Hepatocyte (in vitro differentiated cells): Measurements from ENCODE around the gene KIAA2012.

ENCODE experiments used
- EZH2phosphoT487 ChIP-seq: fragments of 200-600 bp; sonication (generic); IDR thresholded peaks from one replicate; pipeline ENCODE4 v1.6.1; 2018; ENCODE audit warnings: antibody characterized with exemption, mild to moderate bottlenecking, low read depth, moderate library complexity; ENCODE audit not compliant: unreplicated experiment, severe bottlenecking
- TF ChIP-seq, protein P1 (sequence below): fragments of 200-600 bp; sonication (generic); IDR thresholded peaks from 2 replicates; pipeline ENCODE4 v1.5.1; 2016; ENCODE audit warnings: antibody characterized with exemption, mild to moderate bottlenecking; ENCODE audit not compliant: poor library complexity

GRCh38 chr2:202149155-202149762, 76.2 kb downstream of the KIAA2012 start:
- TF ChIP-seq, protein P1, sequence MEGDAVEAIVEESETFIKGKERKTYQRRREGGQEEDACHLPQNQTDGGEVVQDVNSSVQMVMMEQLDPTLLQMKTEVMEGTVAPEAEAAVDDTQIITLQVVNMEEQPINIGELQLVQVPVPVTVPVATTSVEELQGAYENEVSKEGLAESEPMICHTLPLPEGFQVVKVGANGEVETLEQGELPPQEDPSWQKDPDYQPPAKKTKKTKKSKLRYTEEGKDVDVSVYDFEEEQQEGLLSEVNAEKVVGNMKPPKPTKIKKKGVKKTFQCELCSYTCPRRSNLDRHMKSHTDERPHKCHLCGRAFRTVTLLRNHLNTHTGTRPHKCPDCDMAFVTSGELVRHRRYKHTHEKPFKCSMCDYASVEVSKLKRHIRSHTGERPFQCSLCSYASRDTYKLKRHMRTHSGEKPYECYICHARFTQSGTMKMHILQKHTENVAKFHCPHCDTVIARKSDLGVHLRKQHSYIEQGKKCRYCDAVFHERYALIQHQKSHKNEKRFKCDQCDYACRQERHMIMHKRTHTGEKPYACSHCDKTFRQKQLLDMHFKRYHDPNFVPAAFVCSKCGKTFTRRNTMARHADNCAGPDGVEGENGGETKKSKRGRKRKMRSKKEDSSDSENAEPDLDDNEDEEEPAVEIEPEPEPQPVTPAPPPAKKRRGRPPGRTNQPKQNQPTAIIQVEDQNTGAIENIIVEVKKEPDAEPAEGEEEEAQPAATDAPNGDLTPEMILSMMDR = no peak
- no peak for TF ChIP-seq EZH2phosphoT487
